SK-N-SH treated with all-trans-retinoic acid at 6 μM for 48 hours (cell line): ENCODE results near the gene OR1I1.

Source experiments
- ARNTL ChIP-seq: fragments of 450-650 bp; formaldehyde crosslinking; IDR thresholded peaks from 2 replicates; pipeline ENCODE4 v1.5.0; 2020; ENCODE audit warnings: low read depth, mild to moderate bottlenecking, moderate library complexity, borderline replicate concordance
- OSR1 ChIP-seq: fragments of 250-450 bp; sonication (Bioruptor Pico); IDR thresholded peaks from 2 replicates; pipeline ENCODE4 v1.8.0; 2022; ENCODE audit warnings: moderate library complexity, mild to moderate bottlenecking, inconsistent platforms
- SNAI2 ChIP-seq: fragments of 250-450 bp; sonication (Bioruptor Pico); IDR thresholded peaks from 2 replicates; pipeline ENCODE4 v1.5.0; 2020; ENCODE audit warnings: mild to moderate bottlenecking, moderate library complexity
- ZNF8 ChIP-seq: fragments of 450-650 bp; formaldehyde crosslinking; IDR thresholded peaks from 2 replicates; pipeline ENCODE4 v1.5.0; 2020; ENCODE audit warnings: mild to moderate bottlenecking, moderate library complexity
- TF ChIP-seq, protein P1 (sequence below): fragments of 250-450 bp; sonication (Bioruptor Pico); IDR thresholded peaks from 2 replicates; pipeline ENCODE4 v1.8.0; 2020; ENCODE audit warnings: mild to moderate bottlenecking, moderate library complexity, borderline replicate concordance
- TF ChIP-seq, protein P2 (sequence below): fragments of 250-450 bp; sonication (Bioruptor Pico); IDR thresholded peaks from 2 replicates; pipeline ENCODE4 v1.5.1; 2020; ENCODE audit warnings: low read depth, mild to moderate bottlenecking, moderate library complexity
- TF ChIP-seq, protein P3 (sequence below): fragments of 250-450 bp; sonication (Bioruptor Pico); IDR thresholded peaks from 2 replicates; pipeline ENCODE4 v1.5.1; 2021; ENCODE audit warnings: mild to moderate bottlenecking, moderate library complexity

DNA sequence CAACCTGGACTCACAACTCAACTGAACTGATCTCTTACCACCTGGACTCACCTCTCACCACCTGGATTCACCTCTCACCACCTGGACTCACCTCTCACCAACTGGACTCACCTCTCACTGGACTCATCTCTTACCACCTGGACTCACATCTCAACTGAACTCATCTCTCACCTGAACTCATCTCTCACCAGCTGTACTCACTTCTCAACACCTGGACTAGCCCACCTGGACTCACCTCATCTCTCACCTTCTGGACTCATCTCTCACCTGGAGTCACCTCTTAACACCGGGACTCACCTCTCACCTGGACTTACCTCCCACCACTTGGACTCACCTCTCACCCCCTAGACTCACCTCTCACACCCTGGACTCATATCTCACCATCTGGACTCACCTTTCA is 40.0 kb upstream of the OR1I1 start:
- TF ChIP-seq OSR1, result no peak
- TF ChIP-seq, protein P1, sequence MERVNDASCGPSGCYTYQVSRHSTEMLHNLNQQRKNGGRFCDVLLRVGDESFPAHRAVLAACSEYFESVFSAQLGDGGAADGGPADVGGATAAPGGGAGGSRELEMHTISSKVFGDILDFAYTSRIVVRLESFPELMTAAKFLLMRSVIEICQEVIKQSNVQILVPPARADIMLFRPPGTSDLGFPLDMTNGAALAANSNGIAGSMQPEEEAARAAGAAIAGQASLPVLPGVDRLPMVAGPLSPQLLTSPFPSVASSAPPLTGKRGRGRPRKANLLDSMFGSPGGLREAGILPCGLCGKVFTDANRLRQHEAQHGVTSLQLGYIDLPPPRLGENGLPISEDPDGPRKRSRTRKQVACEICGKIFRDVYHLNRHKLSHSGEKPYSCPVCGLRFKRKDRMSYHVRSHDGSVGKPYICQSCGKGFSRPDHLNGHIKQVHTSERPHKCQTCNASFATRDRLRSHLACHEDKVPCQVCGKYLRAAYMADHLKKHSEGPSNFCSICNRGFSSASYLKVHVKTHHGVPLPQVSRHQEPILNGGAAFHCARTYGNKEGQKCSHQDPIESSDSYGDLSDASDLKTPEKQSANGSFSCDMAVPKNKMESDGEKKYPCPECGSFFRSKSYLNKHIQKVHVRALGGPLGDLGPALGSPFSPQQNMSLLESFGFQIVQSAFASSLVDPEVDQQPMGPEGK (CRISPR knock-in tag), result no peak
- TF ChIP-seq, protein P2, sequence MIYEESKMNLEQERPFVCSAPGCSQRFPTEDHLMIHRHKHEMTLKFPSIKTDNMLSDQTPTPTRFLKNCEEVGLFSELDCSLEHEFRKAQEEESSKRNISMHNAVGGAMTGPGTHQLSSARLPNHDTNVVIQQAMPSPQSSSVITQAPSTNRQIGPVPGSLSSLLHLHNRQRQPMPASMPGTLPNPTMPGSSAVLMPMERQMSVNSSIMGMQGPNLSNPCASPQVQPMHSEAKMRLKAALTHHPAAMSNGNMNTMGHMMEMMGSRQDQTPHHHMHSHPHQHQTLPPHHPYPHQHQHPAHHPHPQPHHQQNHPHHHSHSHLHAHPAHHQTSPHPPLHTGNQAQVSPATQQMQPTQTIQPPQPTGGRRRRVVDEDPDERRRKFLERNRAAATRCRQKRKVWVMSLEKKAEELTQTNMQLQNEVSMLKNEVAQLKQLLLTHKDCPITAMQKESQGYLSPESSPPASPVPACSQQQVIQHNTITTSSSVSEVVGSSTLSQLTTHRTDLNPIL (CRISPR knock-in tag), result no peak
- TF ChIP-seq, protein P3, sequence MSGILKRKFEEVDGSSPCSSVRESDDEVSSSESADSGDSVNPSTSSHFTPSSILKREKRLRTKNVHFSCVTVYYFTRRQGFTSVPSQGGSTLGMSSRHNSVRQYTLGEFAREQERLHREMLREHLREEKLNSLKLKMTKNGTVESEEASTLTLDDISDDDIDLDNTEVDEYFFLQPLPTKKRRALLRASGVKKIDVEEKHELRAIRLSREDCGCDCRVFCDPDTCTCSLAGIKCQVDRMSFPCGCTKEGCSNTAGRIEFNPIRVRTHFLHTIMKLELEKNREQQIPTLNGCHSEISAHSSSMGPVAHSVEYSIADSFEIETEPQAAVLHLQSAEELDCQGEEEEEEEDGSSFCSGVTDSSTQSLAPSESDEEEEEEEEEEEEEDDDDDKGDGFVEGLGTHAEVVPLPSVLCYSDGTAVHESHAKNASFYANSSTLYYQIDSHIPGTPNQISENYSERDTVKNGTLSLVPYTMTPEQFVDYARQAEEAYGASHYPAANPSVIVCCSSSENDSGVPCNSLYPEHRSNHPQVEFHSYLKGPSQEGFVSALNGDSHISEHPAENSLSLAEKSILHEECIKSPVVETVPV (CRISPR knock-in tag), result no peak
- TF ChIP-seq SNAI2 (CRISPR knock-in tag), result no peak
- no peak for TF ChIP-seq ARNTL
- TF ChIP-seq ZNF8 (CRISPR knock-in tag), result no peak
